HepG2 (cell line): Measurements from ENCODE around the gene SYT7. TPM values are rescaled to one million over a fixed set of nuclear protein-coding genes. Genes with fewer than 3 reads are reported as not detected.

Source experiments
- FUBP1 ChIP-seq: sonication (generic); formaldehyde crosslinking; IDR thresholded peaks from 2 replicates; pipeline ENCODE4 v1.5.1; 2020; ENCODE audit warnings: missing genetic modification reagents, mild to moderate bottlenecking, borderline replicate concordance
- GATAD2A ChIP-seq: IDR thresholded peaks from 2 replicates; pipeline ENCODE4 v1.6.1; 2016
- GLMP ChIP-seq: sonication (generic); formaldehyde crosslinking; IDR thresholded peaks from 2 replicates; pipeline ENCODE4 v1.9.0; 2021; ENCODE audit warnings: missing genetic modification reagents, mild to moderate bottlenecking, borderline replicate concordance
- MAZ ChIP-seq, 2 experiments: sonication (generic) in 1 of 2; formaldehyde crosslinking in 1 of 2; IDR thresholded peaks; 2 replicates each; pipeline versions ENCODE4 v1.5.0 to v1.6.1; 2012 to 2020; ENCODE audit warnings: low read depth in 2 of 2, mild to moderate bottlenecking in 2 of 2, borderline replicate concordance in 1 of 2, improper control_type of control experiment in 1 of 2, low read length in 1 of 2, missing genetic modification reagents in 1 of 2, moderate library complexity in 1 of 2
- NFE2 ChIP-seq: sonication (generic); formaldehyde crosslinking; IDR thresholded peaks from 2 replicates; pipeline ENCODE4 v1.4.0; 2020; ENCODE audit warnings: missing genetic modification reagents
- NR2F2 ChIP-seq: IDR thresholded peaks from 2 replicates; pipeline ENCODE4 v1.6.1; 2012; ENCODE audit warnings: low read depth, inconsistent platforms, borderline replicate concordance
- RARA ChIP-seq: IDR thresholded peaks from 2 replicates; pipeline ENCODE4 v1.6.1; 2016; ENCODE audit warnings: missing genetic modification reagents, missing compliant biosample characterization
- ZBTB40 ChIP-seq, 2 experiments: fragments of 450-650 bp in 1 of 2; sonication (generic) in 1 of 2; formaldehyde crosslinking in 1 of 2; IDR thresholded peaks; 2 replicates each; pipeline versions ENCODE4 v1.6.1 to v1.8.0; 2016 to 2022; ENCODE audit warnings: antibody characterized with exemption in 1 of 2, mild to moderate bottlenecking in 1 of 2, missing genetic modification reagents in 1 of 2
- ZNF839 ChIP-seq: sonication (generic); formaldehyde crosslinking; IDR thresholded peaks from 2 replicates; pipeline ENCODE4 v1.4.0; 2020; ENCODE audit warnings: missing genetic modification reagents, mild to moderate bottlenecking, borderline replicate concordance
- polyA plus RNA-seq, 8 experiments: library from polyadenylated mRNA; depleted of rRNA in 3 of 8; stranded (reverse) in 7 of 8; unstranded in 1 of 8; fragments of >200 nt; fragmentation: Illumina TruSeq in 4 of 8; extraction: Trizol in 4 of 8; gene quantifications; 2 replicates each; pipeline versions ENCODE4 v1.2.1 to v1.2.3, GENCODE V29; 2011 to 2016; ENCODE audit warnings: low read depth in 4 of 8, missing spikeins in 1 of 8, mixed read lengths in 1 of 8; ENCODE audit not compliant: insufficient read depth in 1 of 8
- total RNA-seq, 5 experiments: library from RNA; depleted of rRNA; stranded (reverse); fragments of >200 nt; fragmentation: Illumina TruSeq; extraction: Trizol; gene quantifications; 2 replicates each; pipeline ENCODE4 v1.2.3, GENCODE V29; 2016; ENCODE audit warnings: low read depth in 1 of 5
- TF ChIP-seq, protein P1 (sequence below): sonication (generic); formaldehyde crosslinking; IDR thresholded peaks from 2 replicates; pipeline ENCODE4 v1.5.1; 2020; ENCODE audit warnings: mild to moderate bottlenecking, missing genetic modification reagents, moderate library complexity

SYT7 gene
- total and polyA plus RNA-seq, 2 of the 13 experiments (the other 11 are each of a cell fraction or from before 2014, with no cell fraction given), result 1.4 to 4.4 TPM

DNA sequence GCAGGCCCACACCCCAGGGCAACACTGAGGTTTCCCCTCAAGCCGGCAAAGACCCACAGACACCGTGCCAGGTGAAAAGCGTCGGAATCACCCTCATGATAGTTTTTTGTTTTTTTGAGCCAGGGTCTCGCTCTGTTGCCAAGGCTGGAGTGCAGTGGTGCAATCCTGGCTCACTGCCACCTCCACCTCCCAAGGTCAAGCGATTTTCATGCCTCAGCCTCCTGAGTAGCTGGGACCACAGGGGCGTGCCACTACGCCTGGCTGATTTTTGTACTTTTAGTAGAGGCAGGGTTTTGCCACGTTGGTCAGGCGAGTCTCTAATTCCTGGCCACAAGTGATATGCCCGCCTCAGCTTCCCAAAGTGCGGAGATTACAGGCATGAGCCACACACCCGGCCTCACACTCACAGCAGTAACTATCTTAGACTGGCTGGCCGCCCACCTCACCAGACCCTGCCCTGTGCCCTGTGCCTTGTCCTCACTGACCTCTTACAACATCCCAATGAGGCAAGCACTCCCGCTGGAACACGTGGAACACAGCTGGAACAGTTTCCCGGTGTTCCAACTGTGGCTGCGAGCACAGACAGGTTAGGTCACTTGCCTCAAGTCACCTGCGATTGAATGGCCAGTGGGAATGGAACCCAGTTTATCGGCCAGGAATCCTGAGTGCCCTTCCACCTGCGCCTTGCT is 51.2 kb downstream of the SYT7 start (continued):
- TF ChIP-seq ZBTB40 (IDR thresholded peaks at IDR 0.05) (no peak), ZBTB40 (CRISPR knock-in tag; IDR thresholded peaks at IDR 0.05) (0 out of 2 replicates have a peak, but pooled peaks have one; percentile 70), RARA (CRISPR knock-in tag) (peak; percentile 77), FUBP1 (CRISPR knock-in tag) (no peak), GLMP (CRISPR knock-in tag) (no peak), NFE2 (CRISPR knock-in tag) (no peak), NR2F2 (peak; percentile 89), ZNF839 (CRISPR knock-in tag) (peak; percentile 66; the same call in 1 of the 2 replicates), MAZ (IDR thresholded peaks at IDR 0.05; ENCODE audit: borderline replicate concordance, low read depth, low read length) (no peak), MAZ (CRISPR knock-in tag; IDR thresholded peaks at IDR 0.05; ENCODE audit: low read depth) (peak; percentile 60; the same call in 1 of the 2 replicates), GATAD2A (CRISPR knock-in tag) (peak; percentile 78)
- TF ChIP-seq, protein P1, sequence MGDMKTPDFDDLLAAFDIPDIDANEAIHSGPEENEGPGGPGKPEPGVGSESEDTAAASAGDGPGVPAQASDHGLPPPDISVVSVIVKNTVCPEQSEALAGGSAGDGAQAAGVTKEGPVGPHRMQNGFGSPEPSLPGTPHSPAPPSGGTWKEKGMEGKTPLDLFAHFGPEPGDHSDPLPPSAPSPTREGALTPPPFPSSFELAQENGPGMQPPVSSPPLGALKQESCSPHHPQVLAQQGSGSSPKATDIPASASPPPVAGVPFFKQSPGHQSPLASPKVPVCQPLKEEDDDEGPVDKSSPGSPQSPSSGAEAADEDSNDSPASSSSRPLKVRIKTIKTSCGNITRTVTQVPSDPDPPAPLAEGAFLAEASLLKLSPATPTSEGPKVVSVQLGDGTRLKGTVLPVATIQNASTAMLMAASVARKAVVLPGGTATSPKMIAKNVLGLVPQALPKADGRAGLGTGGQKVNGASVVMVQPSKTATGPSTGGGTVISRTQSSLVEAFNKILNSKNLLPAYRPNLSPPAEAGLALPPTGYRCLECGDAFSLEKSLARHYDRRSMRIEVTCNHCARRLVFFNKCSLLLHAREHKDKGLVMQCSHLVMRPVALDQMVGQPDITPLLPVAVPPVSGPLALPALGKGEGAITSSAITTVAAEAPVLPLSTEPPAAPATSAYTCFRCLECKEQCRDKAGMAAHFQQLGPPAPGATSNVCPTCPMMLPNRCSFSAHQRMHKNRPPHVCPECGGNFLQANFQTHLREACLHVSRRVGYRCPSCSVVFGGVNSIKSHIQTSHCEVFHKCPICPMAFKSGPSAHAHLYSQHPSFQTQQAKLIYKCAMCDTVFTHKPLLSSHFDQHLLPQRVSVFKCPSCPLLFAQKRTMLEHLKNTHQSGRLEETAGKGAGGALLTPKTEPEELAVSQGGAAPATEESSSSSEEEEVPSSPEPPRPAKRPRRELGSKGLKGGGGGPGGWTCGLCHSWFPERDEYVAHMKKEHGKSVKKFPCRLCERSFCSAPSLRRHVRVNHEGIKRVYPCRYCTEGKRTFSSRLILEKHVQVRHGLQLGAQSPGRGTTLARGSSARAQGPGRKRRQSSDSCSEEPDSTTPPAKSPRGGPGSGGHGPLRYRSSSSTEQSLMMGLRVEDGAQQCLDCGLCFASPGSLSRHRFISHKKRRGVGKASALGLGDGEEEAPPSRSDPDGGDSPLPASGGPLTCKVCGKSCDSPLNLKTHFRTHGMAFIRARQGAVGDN, result peak; percentile 76
